ENCODE data around the gene SYNGR2.

SYNGR2 gene

GRCh38 chr17:78208486-78208885, 40.1 kb downstream of the SYNGR2 start:
- DNase-seq, result no peak

GRCh38 chr17:78210111-78210510, 41.7 kb downstream of the SYNGR2 start:
- no peak for DNase-seq

GRCh38 chr17:78211032-78211431, 42.7 kb downstream of the SYNGR2 start:
- DNase-seq, result no peak

GRCh38 chr17:78214016-78214705, 45.8 kb downstream of the SYNGR2 start, which contains the start of gene BIRC5:
TSS of gene BIRC5 (plus strand) at chr17:78214253. CDS start at chr17:78214317, 64 bp downstream.
- peak; percentile 90 for DNase-seq

GRCh38 chr17:78214706-78215061, 46.3 kb downstream of the SYNGR2 start:
- no peak for DNase-seq

DNA sequence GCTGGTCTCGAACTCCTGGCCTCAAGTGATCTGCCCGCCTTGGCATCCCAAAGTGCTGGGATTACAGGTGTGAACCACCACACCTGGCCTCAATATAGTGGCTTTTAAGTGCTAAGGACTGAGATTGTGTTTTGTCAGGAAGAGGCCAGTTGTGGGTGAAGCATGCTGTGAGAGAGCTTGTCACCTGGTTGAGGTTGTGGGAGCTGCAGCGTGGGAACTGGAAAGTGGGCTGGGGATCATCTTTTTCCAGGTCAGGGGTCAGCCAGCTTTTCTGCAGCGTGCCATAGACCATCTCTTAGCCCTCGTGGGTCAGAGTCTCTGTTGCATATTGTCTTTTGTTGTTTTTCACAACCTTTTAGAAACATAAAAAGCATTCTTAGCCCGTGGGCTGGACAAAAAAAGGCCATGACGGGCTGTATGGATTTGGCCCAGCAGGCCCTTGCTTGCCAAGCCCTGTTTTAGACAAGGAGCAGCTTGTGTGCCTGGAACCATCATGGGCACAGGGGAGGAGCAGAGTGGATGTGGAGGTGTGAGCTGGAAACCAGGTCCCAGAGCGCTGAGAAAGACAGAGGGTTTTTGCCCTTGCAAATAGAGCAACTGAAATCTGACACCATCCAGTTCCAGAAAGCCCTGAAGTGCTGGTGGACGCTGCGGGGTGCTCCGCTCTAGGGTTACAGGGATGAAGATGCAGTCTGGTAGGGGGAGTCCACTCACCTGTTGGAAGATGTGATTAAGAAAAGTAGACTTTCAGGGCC, 51.2 kb downstream of the SYNGR2 start:
- DNase-seq, result no peak

All from right hindlimb (tissue), 1 donor.